KMS-11 (cell line): Measurements from ENCODE around the gene SUPT3H.

ENCODE experiments used
- H2AFZ ChIP-seq: fragments of 200-600 bp; sonication (generic); 2 replicates; pipeline ENCODE4 v1.6.1; 2016; ENCODE audit warnings: antibody characterized with exemption, mixed run types, low read depth
- H3K27ac ChIP-seq: fragments of 200-600 bp; sonication (generic); 2 replicates; pipeline ENCODE4 v1.6.1; 2016; ENCODE audit warnings: mild to moderate bottlenecking, mixed run types
- H3K27me3 ChIP-seq: fragments of 200-600 bp; sonication (generic); 2 replicates; pipeline ENCODE4 v1.6.1; 2017; ENCODE audit warnings: mild to moderate bottlenecking, low read depth, mixed run types, moderate library complexity; ENCODE audit not compliant: insufficient read depth
- H3K36me3 ChIP-seq: fragments of 200-600 bp; sonication (generic); 2 replicates; pipeline ENCODE4 v1.6.1; 2017; ENCODE audit warnings: mild to moderate bottlenecking, mixed run types; ENCODE audit not compliant: insufficient read depth
- H3K4me1 ChIP-seq: fragments of 200-600 bp; sonication (generic); 2 replicates; pipeline ENCODE4 v1.6.1; 2016; ENCODE audit warnings: mild to moderate bottlenecking, low read depth, mixed run types; ENCODE audit not compliant: poor library complexity, severe bottlenecking
- H3K4me2 ChIP-seq: fragments of 200-600 bp; sonication (generic); 2 replicates; pipeline ENCODE4 v1.7.0; 2016; ENCODE audit warnings: mild to moderate bottlenecking, mixed run types
- H3K4me3 ChIP-seq: fragments of 200-600 bp; sonication (generic); IDR thresholded peaks from 2 replicates; pipeline ENCODE4 v1.6.1; 2017; ENCODE audit warnings: low read depth, low read length, mixed read lengths; ENCODE audit not compliant: insufficient read depth
- H3K79me2 ChIP-seq: fragments of 200-600 bp; sonication (generic); 2 replicates; pipeline ENCODE4 v1.6.1; 2016; ENCODE audit warnings: low read depth, mixed run types; ENCODE audit not compliant: insufficient read depth
- H3K9ac ChIP-seq: fragments of 200-600 bp; sonication (generic); 2 replicates; pipeline ENCODE4 v1.6.1; 2016; ENCODE audit warnings: mild to moderate bottlenecking, mixed run types
- H4K20me1 ChIP-seq: fragments of 200-600 bp; sonication (generic); 2 replicates; pipeline ENCODE4 v1.6.1; 2016; ENCODE audit warnings: mild to moderate bottlenecking, mixed run types; ENCODE audit not compliant: insufficient read depth
- CTCF ChIP-seq: fragments of 200-600 bp; sonication (generic); conservative IDR thresholded peaks from 2 replicates; pipeline ENCODE4 v1.6.1; 2017; ENCODE audit warnings: low read depth, mild to moderate bottlenecking, antibody characterized with exemption, low read length, moderate library complexity, mixed read lengths

SUPT3H gene

GRCh38 chr6:44789061-44789460 is 588.7 kb downstream of the SUPT3H start:
- TF ChIP-seq CTCF: no peak
- Histone ChIP-seq H3K4me1 (no peaks in the 10 kb centered on the region), H2AFZ (no peak overlapping the region), H3K27ac (no peak overlapping the region), H3K36me3 (no peaks in the 10 kb centered on the region), H4K20me1 (no peaks in the 10 kb centered on the region), H3K4me3 (no peak overlapping the region), H3K27me3 (no peaks in the 10 kb centered on the region), H3K9ac (no peak overlapping the region), H3K4me2 (no peak overlapping the region), H3K79me2 (no peaks in the 10 kb centered on the region)

GRCh38 chr6:44788387-44788981 is 589.2 kb downstream of the SUPT3H start:
- H3K4me2 ChIP-seq: no peak overlapping the region
- no peaks in the 10 kb centered on the region for H3K27me3 ChIP-seq
- no peaks in the 10 kb centered on the region for H3K79me2 ChIP-seq
- no peak overlapping the region for H2AFZ ChIP-seq
- TF ChIP-seq CTCF: no peak
- H4K20me1 ChIP-seq: no peaks in the 10 kb centered on the region
- H3K9ac ChIP-seq: no peak overlapping the region
- no peak overlapping the region for H3K27ac ChIP-seq
- no peak overlapping the region for H3K4me3 ChIP-seq
- H3K36me3 ChIP-seq: no peaks in the 10 kb centered on the region
- H3K4me1 ChIP-seq: no peaks in the 10 kb centered on the region

GRCh38 chr6:44787254-44787834 is 590.4 kb downstream of the SUPT3H start:
- no peaks in the 10 kb centered on the region for H3K4me1 ChIP-seq
- H3K4me3 ChIP-seq: no peak overlapping the region
- no peaks in the 10 kb centered on the region for H4K20me1 ChIP-seq
- H3K27me3 ChIP-seq: no peaks in the 10 kb centered on the region
- no peak overlapping the region for H3K27ac ChIP-seq
- H3K36me3 ChIP-seq: no peaks in the 10 kb centered on the region
- H3K79me2 ChIP-seq: no peaks in the 10 kb centered on the region
- H3K9ac ChIP-seq: no peak overlapping the region
- no peak overlapping the region for H3K4me2 ChIP-seq
- H2AFZ ChIP-seq: no peak overlapping the region
- TF ChIP-seq CTCF: no peak

GRCh38 chr6:44785130-44785529 is 592.6 kb downstream of the SUPT3H start:
- Histone ChIP-seq H3K27ac (no peak overlapping the region), H3K4me1 (no peaks in the 10 kb centered on the region), H3K4me3 (no peak overlapping the region), H4K20me1 (no peaks in the 10 kb centered on the region), H3K4me2 (no peak overlapping the region), H3K9ac (no peak overlapping the region), H3K36me3 (no peaks in the 10 kb centered on the region), H2AFZ (no peak overlapping the region), H3K27me3 (no peaks in the 10 kb centered on the region), H3K79me2 (no peaks in the 10 kb centered on the region)
- no peak for TF ChIP-seq CTCF
